Measurements from ENCODE around the gene KRTAP5-1.

DNA sequence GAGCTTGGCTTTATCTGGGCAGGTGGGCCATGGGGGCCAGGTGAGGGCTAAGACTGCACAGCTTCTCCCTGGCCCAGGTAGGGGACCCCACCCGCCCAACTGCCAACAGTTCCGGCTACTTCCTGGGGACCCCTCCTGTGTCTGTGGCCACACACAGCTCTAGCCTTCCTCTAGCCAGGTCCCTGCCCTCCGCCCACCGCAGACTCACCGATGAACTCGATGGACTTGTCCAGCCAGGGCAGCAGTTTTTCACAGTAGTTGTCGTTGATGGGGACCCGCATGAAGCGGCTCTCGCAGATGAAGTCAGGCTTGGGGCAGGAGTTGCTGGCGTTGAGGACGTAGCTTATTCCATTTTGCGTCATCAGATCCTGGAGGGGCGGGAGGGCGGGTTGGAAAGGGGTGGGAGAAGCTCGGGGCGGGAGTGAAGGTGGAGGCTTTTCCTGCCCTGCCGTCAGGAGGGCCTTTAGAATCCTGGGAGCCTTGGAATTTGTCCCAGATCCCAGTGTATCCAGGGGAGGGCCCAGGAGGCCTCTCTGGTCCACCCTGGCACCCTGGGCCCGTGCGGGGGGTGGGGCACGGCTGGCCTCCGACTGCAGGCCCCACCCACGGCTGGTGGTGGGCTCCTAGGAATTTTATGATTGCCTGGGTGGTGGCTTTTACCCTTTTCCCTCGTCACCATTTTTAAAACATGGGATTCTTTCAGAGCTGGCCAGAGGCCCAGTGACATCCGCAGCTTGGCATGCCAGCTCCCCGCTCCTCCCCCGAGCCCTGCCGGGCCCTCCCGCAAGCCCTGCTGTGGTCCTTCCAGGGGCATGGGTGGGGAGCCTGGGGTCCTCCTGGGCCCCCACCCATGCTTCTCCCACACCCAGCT, 26.9 kb downstream of the KRTAP5-1 start:
- TF ChIP-seq, protein P1, sequence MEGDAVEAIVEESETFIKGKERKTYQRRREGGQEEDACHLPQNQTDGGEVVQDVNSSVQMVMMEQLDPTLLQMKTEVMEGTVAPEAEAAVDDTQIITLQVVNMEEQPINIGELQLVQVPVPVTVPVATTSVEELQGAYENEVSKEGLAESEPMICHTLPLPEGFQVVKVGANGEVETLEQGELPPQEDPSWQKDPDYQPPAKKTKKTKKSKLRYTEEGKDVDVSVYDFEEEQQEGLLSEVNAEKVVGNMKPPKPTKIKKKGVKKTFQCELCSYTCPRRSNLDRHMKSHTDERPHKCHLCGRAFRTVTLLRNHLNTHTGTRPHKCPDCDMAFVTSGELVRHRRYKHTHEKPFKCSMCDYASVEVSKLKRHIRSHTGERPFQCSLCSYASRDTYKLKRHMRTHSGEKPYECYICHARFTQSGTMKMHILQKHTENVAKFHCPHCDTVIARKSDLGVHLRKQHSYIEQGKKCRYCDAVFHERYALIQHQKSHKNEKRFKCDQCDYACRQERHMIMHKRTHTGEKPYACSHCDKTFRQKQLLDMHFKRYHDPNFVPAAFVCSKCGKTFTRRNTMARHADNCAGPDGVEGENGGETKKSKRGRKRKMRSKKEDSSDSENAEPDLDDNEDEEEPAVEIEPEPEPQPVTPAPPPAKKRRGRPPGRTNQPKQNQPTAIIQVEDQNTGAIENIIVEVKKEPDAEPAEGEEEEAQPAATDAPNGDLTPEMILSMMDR (IDR thresholded peaks at IDR 0.05; ENCODE audit: insufficient read depth, low read length, poor library complexity, severe bottlenecking), result no peak
- no peak for TF ChIP-seq EZH2phosphoT487 (conservative IDR thresholded peaks at IDR 0.05; ENCODE audit: low read length)
